ENCODE results near the gene OR5A2. TPM values are rescaled to one million over a fixed set of nuclear protein-coding genes. Genes with fewer than 3 reads are reported as not detected.
"Not testable (repeated sequence)": the region's sequence is repeated elsewhere in the genome, so short reads cannot be mapped to it uniquely, and the experiment has no call there.

The OR5A2 gene
- total RNA-seq, 1 donor from 2014 or later: not detected

GRCh38 chr11:59401262-59401552, 25.0 kb downstream of the OR5A2 start:
- no peak for DNase-seq (ENCODE audit: extremely low spot score in 2 of 2)
- Histone ChIP-seq H3K36me3 (no peaks in the 10 kb centered on the region), H3K9me3 (no peaks in the 10 kb centered on the region), H3K4me1 (no peaks in the 10 kb centered on the region), H3K27me3 (no peaks in the 10 kb centered on the region), H3K4me3 (no peak overlapping the region), H3K27ac (no peak overlapping the region)
- intact Hi-C loops (cut with DNase I): no loop called here
- no peak for TF ChIP-seq POLR2A (IDR thresholded peaks at IDR 0.05)

GRCh38 chr11:59400461-59401261, 25.6 kb downstream of the OR5A2 start:
- Histone ChIP-seq H3K4me1 (no peaks in the 10 kb centered on the region), H3K27ac (no peak overlapping the region), H3K4me3 (no peak overlapping the region), H3K27me3 (no peaks in the 10 kb centered on the region), H3K9me3 (no peaks in the 10 kb centered on the region), H3K36me3 (no peaks in the 10 kb centered on the region)
- TF ChIP-seq POLR2A (IDR thresholded peaks at IDR 0.05) (no peak), CTCF (IDR thresholded peaks at IDR 0.05) (no peak), POLR2AphosphoS5 (IDR thresholded peaks at IDR 0.05; ENCODE audit: insufficient read depth in 1 of 2, low read depth in 1 of 2) (no peak)
- DNase-seq (ENCODE audit: extremely low spot score in 2 of 2): no peak
- intact Hi-C loops (cut with DNase I): no loop called here

- intact Hi-C loops (cut with DNase I): no loop called here
- no peaks in the 10 kb centered on the region for H3K36me3 ChIP-seq
- TF ChIP-seq POLR2AphosphoS5 (IDR thresholded peaks at IDR 0.05; ENCODE audit: insufficient read depth in 1 of 2, low read depth in 1 of 2): no peak
These were observed 32.0 kb downstream of the OR5A2 start for GRCh38 chr11:59394186-59394585.

GRCh38 chr11:59380263-59381059, 45.8 kb downstream of the OR5A2 start:
- H3K4me3 ChIP-seq: no peak overlapping the region
- intact Hi-C loops (cut with DNase I): no loop called here
- no peaks in the 10 kb centered on the region for H3K9me3 ChIP-seq
- no peak for TF ChIP-seq CTCF (IDR thresholded peaks at IDR 0.05)
- no peak for TF ChIP-seq POLR2AphosphoS5 (IDR thresholded peaks at IDR 0.05; ENCODE audit: insufficient read depth in 1 of 2, low read depth in 1 of 2)
- no peak for TF ChIP-seq POLR2A (IDR thresholded peaks at IDR 0.05)
- H3K27me3 ChIP-seq: no peaks in the 10 kb centered on the region
- H3K4me1 ChIP-seq: no peaks in the 10 kb centered on the region
- H3K36me3 ChIP-seq: no peaks in the 10 kb centered on the region
- DNase-seq (ENCODE audit: extremely low spot score in 2 of 2): no peak
- H3K27ac ChIP-seq: no peak overlapping the region

More at GRCh38 chr11:59394186-59394585, 32.0 kb downstream of the OR5A2 start:
- no peaks in the 10 kb centered on the region for H3K4me1 ChIP-seq
- H3K27me3 ChIP-seq: no peaks in the 10 kb centered on the region
- no peaks in the 10 kb centered on the region for H3K9me3 ChIP-seq
- H3K27ac ChIP-seq: no peak overlapping the region
- no peak overlapping the region for H3K4me3 ChIP-seq
- no peak for DNase-seq (ENCODE audit: extremely low spot score in 2 of 2)

- H3K9me3 ChIP-seq; DNase-seq (ENCODE audit: extremely low spot score in 2 of 2); H3K27ac ChIP-seq; H3K4me1 ChIP-seq; intact Hi-C loops (cut with DNase I); H3K27me3 ChIP-seq; H3K4me3 ChIP-seq; H3K36me3 ChIP-seq: not testable (repeated sequence)
These were observed 53.9 kb downstream of the OR5A2 start for GRCh38 chr11:59372324-59372723.

DNA sequence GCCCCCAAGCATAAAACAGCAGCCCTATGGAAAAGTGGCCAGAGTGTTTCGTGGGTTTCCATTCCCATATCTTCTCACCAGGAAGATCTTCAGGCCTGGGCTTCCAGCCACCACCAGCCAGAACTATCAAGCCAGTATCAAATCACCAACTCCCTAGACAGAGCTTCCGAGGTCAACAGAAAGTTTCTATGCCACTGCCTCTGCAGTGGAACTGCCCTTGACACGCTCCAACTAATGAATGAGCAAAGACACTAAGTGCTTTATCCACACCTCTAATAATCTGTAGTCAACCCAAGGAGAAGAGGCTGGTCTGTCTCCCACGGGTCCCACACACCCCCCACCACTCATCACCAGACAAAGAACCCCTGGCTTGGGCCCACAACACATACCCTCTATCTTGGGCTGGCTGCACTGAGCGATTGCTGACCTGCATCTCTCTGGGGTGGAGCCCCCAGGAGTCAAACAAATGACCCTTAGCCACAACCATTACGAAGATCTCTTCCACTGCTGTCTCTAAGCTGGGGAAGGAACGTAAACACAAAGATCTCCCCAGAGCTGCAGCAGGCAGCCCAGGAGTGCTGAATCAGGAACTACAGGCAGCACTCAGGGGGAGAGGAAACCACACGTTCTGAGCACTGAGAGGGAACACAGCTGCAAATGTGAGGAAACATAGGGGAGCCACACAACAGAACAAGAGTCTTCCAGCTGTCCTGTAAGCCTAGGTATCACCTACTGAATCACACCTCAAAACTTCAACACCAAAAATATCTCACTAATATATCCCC, 57.8 kb downstream of the OR5A2 start:
- TF ChIP-seq CTCF (IDR thresholded peaks at IDR 0.05) (no peak), POLR2A (IDR thresholded peaks at IDR 0.05) (no peak), POLR2AphosphoS5 (IDR thresholded peaks at IDR 0.05; ENCODE audit: insufficient read depth in 1 of 2, low read depth in 1 of 2) (no peak)
- no peak for DNase-seq (ENCODE audit: extremely low spot score in 2 of 2)
- no peaks in the 10 kb centered on the region for H3K36me3 ChIP-seq
- no peak overlapping the region for H3K27ac ChIP-seq
- H3K9me3 ChIP-seq: no peaks in the 10 kb centered on the region
- H3K4me1 ChIP-seq: no peaks in the 10 kb centered on the region
- H3K4me3 ChIP-seq: no peak overlapping the region
- H3K27me3 ChIP-seq: no peaks in the 10 kb centered on the region
- intact Hi-C loops (cut with DNase I): no loop called here

Data from vagina (tissue), 2 donors.